Stimulated activated CD8-positive, alpha-beta memory T cell treated with anti-CD3 and anti-CD28 coated beads, Interleukin-12 subunit alpha, Interleukin-12 subunit beta, amount 100 ng/mL, for 4 hours (primary cell): ENCODE measurements around the gene STX19.

Source experiments
- DNase-seq: peaks from one replicate; pipeline ENCODE4 v3.0.0-alpha.2; 2020; ENCODE audit warnings: low read depth

The STX19 gene

GRCh38 chr3:94036909-94037507, 8.6 kb upstream of the STX19 start:
- DNase-seq: no peak

- DNase-seq: no peak
Observed at GRCh38 chr3:94026623-94027022, 1.8 kb downstream of the STX19 start.

- DNase-seq: no peak
Observed at GRCh38 chr3:94024385-94024784, 4.0 kb downstream of the STX19 start.

- DNase-seq: no peak
Observed at GRCh38 chr3:94020293-94020692, 8.1 kb downstream of the STX19 start.

- DNase-seq: no peak
Observed at GRCh38 chr3:94019659-94020058, 8.7 kb downstream of the STX19 start.

GRCh38 chr3:94015025-94015424, 13.4 kb downstream of the STX19 start:
- DNase-seq: no peak

- no peak for DNase-seq
Observed at GRCh38 chr3:94012185-94012584, 16.2 kb downstream of the STX19 start.

- no peak for DNase-seq
Observed at GRCh38 chr3:94011233-94011711, 17.1 kb downstream of the STX19 start.

GRCh38 chr3:94009608-94010007, 18.8 kb downstream of the STX19 start:
- no peak for DNase-seq

- no peak for DNase-seq
Observed at GRCh38 chr3:94008253-94008652, 20.1 kb downstream of the STX19 start.

- no peak for DNase-seq
Observed at GRCh38 chr3:94004301-94004910, 24.0 kb downstream of the STX19 start.

- no peak for DNase-seq
Observed at GRCh38 chr3:94001827-94002495, 26.4 kb downstream of the STX19 start.

GRCh38 chr3:94001191-94001590, 27.2 kb downstream of the STX19 start:
- no peak for DNase-seq

- no peak for DNase-seq
Observed at GRCh38 chr3:93994056-93994455, 34.3 kb downstream of the STX19 start.

GRCh38 chr3:93992207-93992606, 36.2 kb downstream of the STX19 start:
- DNase-seq: no peak

GRCh38 chr3:93991631-93992030, 36.8 kb downstream of the STX19 start:
- no peak for DNase-seq

- no peak for DNase-seq
Observed at GRCh38 chr3:93989241-93989640, 39.2 kb downstream of the STX19 start.

GRCh38 chr3:93988764-93989163, 39.6 kb downstream of the STX19 start:
- no peak for DNase-seq

- DNase-seq: no peak
Observed at GRCh38 chr3:93988283-93988682, 40.1 kb downstream of the STX19 start.

GRCh38 chr3:93984618-93985017, 43.8 kb downstream of the STX19 start:
- DNase-seq: no peak

- no peak for DNase-seq
Observed at GRCh38 chr3:93983408-93983807, 45.0 kb downstream of the STX19 start.

- no peak for DNase-seq
Observed at GRCh38 chr3:93981649-93982048, 46.7 kb downstream of the STX19 start.

- DNase-seq: peak; percentile 86
Observed at GRCh38 chr3:93979850-93980676, 48.3 kb downstream of the STX19 start, which contains the start of gene ARL13B. ARL13B (plus strand) TSS chr3:93980155; CDS start chr3:93980424, 269 bp downstream.
